NB4 (cell line): ENCODE results near the gene CSF1.

Source experiments
- CTCF ChIP-seq: IDR thresholded peaks from one replicate; pipeline ENCODE4 v1.5.1; 2012; ENCODE audit warnings: low read depth, low read length
- MYC ChIP-seq: IDR thresholded peaks from 2 replicates; pipeline ENCODE4 v1.6.1; 2011; ENCODE audit warnings: low read depth, low read length

GRCh38 chr1:109959632-109959973 lies 49.0 kb downstream of the CSF1 start:
- TF ChIP-seq CTCF (no peak), MYC (no peak)
